GM10248 (cell line): ENCODE data around the gene MPPED1.

ENCODE experiments used
- CTCF ChIA-PET: fragments of 300-600 bp; sonication (Branson Sonifier 250); formaldehyde crosslinking; extraction: SDS; loops from one replicate; lab custom pipeline; 2021; ENCODE audit warnings: antibody characterized with exemption; lab: Yijun Ruan, JAX
- POLR2A ChIA-PET: fragments of 350-650 bp; sonication (Branson Sonifier 250); formaldehyde crosslinking; extraction: SDS; loops from one replicate; lab custom pipeline; 2020; ENCODE audit warnings: antibody characterized with exemption; lab: Yijun Ruan, JAX
- DNase-seq: peaks from one replicate; pipeline ENCODE4 v3.0.0; 2012; ENCODE audit errors: extremely low spot score
- TF ChIP-seq, protein P1 (sequence below): IDR thresholded peaks from 2 replicates; pipeline ENCODE4 v1.5.1; 2012; ENCODE audit warnings: mild to moderate bottlenecking, low read depth; ENCODE audit errors: extremely low read depth, missing control alignments, control extremely low read depth

MPPED1 gene

DNA sequence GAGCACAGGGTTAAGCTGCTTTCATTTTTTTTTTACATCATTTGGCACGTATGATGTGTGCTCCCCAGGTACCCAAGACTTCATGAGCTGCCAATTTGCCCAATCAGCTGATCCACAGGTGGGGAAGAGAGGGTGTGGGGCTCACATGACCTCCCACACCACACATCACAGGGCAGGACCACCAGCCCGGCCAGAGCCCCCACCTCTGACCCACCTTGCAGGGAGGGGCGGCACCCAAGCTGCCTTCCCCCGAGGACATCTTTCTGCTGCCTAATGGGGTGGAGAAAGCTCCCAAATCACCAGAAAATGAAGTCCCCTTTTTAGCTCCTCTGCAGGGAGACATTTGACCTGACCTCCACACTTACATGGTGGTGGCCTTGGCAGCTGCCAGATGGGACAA is 119.8 kb downstream of the MPPED1 start:
- no peak for DNase-seq
- CTCF ChIA-PET = no interaction called here
- POLR2A ChIA-PET = no interaction called here
- TF ChIP-seq, protein P1, sequence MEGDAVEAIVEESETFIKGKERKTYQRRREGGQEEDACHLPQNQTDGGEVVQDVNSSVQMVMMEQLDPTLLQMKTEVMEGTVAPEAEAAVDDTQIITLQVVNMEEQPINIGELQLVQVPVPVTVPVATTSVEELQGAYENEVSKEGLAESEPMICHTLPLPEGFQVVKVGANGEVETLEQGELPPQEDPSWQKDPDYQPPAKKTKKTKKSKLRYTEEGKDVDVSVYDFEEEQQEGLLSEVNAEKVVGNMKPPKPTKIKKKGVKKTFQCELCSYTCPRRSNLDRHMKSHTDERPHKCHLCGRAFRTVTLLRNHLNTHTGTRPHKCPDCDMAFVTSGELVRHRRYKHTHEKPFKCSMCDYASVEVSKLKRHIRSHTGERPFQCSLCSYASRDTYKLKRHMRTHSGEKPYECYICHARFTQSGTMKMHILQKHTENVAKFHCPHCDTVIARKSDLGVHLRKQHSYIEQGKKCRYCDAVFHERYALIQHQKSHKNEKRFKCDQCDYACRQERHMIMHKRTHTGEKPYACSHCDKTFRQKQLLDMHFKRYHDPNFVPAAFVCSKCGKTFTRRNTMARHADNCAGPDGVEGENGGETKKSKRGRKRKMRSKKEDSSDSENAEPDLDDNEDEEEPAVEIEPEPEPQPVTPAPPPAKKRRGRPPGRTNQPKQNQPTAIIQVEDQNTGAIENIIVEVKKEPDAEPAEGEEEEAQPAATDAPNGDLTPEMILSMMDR = no peak

DNA sequence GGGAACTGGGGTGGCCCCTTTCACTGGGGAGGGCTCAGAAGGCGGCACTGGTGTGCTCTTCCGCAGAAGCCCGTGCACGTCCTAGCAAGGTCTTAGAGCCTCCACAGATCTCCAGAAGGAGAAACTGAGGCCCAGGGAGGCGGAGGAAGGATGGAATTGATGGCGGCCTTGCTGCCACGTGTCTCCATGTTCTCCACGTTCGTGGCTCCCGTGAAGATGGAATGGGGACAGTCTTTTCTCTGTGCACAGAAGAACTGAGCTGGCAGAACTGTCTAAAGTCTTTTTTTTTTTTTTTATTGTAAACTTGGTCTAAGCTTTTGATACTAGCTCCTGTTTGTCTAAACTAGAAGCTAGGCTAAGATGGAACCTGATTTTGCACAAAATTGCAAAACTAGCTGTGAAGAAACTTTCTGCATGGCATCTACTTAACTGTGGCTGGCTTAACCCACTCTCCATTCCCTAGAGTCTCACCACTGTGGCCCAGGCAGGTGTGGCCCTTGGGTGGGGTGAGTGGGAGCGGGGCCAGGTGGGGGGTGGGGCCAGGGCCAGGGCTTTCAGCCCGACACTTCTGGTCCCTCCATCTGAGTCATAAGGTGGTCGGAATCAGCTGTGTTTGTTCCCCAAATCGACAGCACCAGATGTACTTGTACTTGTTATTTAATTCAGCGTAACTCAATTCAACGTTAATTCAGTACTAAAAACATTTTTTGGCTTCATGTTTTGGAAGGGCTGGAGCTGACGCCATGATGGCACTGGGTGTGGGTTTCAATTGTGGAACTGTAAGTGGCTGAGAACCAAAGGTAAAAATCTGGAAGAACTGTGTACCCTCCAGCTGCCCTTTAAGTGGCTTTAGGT is 120.7 kb downstream of the MPPED1 start:
- CTCF ChIA-PET = no interaction called here

DNA sequence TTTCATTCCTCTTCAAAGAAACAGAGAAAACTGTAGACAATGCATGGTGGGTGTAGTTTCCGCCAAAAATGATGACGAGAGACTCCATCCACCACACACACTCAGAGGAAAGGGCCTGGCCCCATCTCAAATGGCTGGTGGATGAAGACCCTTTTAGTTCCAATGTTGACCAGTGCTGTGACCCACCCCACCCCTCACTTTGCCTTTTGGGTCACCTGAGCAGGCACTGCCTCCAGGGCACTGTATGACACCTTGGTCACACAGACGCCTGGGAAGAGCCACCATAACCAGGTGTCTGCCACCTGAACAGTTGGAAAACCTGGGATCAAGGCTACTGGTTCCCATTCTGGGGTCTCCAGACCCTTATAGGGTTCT is 121.3 kb downstream of the MPPED1 start:
- CTCF ChIA-PET = no interaction called here
- TF ChIP-seq, protein P1 = no peak
- POLR2A ChIA-PET = no interaction called here
- no peak for DNase-seq

More for the DNA sequence above, 120.7 kb downstream of the MPPED1 start:
- no peak for DNase-seq
- TF ChIP-seq, protein P1 = no peak
- POLR2A ChIA-PET = interaction anchor here (0.6 kb wide), 1 partner anchor 385 kb away, joined by 8 read pairs; no protein-coding TSS in a partner anchor

DNA sequence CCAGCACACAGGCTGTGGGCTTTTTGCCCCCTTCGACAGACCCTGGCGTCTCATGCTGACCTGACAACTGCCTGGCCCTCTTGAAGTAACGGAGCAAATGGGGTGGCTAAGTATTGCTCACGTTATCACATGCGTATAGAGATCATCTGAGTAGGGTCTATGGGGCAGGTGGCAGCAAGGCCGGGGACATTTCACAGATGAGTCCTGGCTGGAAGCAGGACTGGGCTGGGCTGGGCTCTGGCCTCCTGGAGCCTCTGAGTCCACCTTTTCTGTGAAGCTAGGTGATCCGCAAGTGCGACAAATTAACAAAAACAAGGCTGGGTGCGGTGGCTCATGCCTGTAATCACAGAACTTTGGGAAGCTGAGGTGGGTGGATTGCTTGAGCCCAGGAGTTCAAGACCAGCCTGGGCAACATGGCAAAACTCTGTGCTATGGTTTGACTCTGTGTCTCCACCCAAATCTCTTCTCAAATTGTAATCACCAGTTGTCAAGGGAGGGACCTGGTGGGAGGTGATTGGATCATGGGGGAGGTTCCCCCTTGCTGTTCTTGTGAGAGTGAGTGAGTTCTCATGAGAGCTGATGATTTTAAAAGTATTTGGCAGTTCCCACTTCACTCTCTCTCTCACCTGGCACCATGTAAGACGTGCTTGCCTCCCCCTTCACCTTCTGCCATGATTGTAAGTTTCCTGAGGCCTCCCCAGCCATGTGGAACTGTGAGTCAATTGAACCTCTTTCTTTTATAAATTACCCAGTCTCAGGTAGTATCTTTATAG is 122.0 kb downstream of the MPPED1 start:
- TF ChIP-seq, protein P1 = no peak
- CTCF ChIA-PET = interaction anchor here (1.0 to 1.7 kb wide), 2 partner anchors 10 to 12 kb away, joined by 4 to 7 read pairs; no protein-coding TSS in a partner anchor
- DNase-seq = no peak
- POLR2A ChIA-PET = interaction anchor here (0.5 kb wide), 1 partner anchor 1315 kb away, joined by 5 read pairs; no protein-coding TSS in a partner anchor

DNA sequence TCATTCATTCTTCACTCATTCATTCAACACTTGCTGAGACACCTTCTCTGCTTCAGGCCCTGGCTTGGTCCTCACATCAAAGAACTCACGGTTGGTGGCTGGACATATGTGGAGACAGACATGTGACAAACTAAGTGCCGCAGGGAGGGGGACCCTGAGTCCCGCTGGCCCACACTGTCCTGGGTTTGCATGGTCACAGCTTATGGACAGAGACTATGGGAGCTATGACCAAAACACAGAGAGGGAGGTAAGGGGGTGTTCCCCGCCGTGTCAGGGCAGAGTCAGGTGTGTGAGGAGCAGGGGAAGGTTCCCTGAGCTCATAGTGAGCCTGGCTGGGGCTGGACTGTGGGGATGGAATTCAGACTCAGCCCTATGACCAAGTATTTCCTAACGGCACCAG is 123.1 kb downstream of the MPPED1 start:
- CTCF ChIA-PET = interaction anchor here (1.0 to 1.7 kb wide), 2 partner anchors 9 to 11 kb away, joined by 4 to 7 read pairs; no protein-coding TSS in a partner anchor

DNA sequence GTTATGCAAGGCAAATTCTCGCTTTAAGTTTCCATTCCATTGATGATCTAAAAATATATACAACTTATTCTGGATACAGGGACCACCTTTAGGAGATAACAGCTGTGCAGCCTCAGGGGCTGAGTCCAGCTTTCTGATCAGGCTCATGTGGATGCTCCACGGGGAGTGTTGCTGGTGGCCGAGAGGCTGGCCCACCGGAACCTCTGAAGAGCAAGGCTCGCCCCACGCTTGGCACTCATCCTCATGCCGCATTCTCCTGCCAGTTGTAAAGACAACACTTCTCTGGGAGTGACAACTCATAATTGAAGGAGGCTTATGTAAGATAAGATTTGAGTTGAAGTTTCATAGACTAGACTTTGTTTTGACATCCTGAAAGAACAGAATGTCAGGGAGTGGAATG is 123.5 kb downstream of the MPPED1 start:
- ChIA-PET POLR2A (no interaction called here), CTCF (interaction anchor here (1.0 to 1.7 kb wide), 2 partner anchors 9 to 11 kb away, joined by 4 to 7 read pairs; no protein-coding TSS in a partner anchor)
- TF ChIP-seq, protein P1 = no peak
- DNase-seq = no peak

More for the DNA sequence above, 123.1 kb downstream of the MPPED1 start:
- no peak for DNase-seq
- TF ChIP-seq, protein P1 = no peak
- POLR2A ChIA-PET = no interaction called here
